Endometrium (tissue), 2 donors: ENCODE results near the gene SLC9A1.

ENCODE experiments used
- FAIRE-seq: peaks from 2 replicates; lab custom pipeline; 2012; peaks lifted over from hg19 to GRCh38; lab: Jason Lieb, UNC
- donor health status: control.
- donor health status: control.

SLC9A1 gene

DNA sequence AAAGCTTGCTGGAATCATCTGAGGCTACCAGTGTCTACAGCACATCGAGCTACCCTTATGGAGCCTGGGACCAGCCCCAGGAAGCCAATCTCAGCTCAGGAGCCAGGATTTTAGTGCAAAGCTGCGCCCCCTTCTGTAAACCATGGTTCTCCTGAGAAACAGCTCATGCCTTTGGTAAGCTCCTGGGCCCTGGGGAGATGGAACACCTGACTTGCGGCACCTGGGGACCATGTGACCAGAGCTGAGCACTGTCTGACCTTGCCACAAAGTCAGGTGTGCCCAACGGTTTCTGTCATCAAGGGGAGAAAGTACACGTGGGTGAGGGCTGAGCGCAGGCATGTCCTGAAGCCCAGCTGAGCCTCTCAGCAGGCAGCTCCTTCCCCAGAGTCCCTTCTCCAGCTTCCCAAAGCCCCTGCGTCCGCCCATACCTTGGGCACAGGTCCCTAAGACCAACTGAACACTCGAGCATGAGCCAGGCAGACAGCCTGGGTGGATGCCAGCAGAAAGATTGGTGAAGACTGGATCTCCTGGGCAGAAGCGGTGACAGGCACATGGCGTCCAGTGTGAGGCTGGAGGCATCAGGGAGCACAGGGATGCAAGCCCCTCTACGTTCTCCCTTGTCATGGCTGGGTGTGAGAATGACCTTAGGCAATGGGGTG lies 84.4 kb downstream of the SLC9A1 start:
- no peak for FAIRE-seq

DNA sequence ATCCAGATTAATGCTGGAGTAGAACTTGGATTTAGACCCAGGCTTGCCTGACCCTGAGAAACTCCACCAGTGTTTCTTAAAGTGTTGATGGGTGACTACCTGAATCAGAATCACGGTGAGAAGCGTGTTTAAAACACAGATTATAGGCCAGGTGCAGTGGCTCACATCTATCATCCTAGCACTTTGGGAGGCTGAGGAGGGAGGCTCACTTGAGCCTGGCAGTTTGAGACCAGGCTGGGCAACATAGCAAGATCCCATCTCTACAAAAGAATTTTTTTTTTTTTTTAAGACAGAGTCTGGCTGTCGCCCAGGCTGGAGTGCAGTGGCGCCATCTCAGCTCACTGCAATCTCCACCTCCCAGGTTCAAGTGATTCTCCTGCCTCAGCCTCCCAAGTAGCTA lies 86.0 kb downstream of the SLC9A1 start:
- no peak for FAIRE-seq

DNA sequence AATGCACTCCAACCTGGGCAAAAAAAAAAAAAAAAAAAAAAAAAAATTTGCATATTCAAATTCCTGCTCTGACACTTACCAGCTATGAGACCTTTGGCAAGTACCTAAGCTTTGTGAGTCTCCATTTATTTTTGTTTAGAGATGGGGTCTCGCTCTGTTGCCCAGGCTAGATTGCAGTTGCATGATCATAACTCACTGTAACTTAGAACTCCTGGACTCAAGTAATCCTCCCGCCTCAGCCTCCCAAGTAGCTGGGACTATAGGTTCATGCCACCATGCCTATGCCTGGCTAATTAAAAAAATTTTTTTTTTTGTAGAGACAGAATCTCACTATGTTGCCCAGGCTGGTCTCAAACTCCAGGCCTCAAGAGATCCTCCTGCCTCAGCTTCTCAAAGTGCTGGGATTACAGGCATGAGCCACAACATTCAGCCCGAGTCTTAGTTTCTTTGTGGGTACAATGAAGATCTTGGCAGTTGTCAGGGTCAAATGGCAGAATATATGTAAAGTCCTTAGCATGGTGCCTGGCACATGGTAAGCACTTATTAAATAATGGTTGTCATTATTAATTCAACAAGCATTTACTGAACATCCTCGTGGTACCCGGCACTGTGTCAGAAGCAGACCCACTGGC lies 88.8 kb downstream of the SLC9A1 start:
- FAIRE-seq, result no peak

DNA sequence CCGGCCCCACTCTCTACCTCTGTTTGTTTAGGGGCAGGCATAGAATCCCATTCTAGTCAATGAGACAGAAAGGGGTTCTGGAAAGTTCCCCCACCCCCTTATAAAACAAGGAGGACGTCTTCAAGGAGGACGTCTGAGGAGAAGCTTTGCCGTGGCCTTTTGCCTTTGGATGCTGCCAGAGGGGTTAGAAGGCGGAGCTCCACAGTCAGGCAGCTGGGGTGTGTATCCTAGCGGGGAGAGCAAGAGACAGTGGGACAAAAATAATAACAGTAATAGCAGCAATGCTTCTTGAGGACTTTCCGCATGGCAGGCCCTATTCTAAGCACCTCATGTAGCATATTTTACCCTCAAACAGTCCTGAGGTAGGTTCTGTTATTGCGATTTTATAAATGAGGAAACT lies 94.0 kb downstream of the SLC9A1 start:
- no peak for FAIRE-seq

DNA sequence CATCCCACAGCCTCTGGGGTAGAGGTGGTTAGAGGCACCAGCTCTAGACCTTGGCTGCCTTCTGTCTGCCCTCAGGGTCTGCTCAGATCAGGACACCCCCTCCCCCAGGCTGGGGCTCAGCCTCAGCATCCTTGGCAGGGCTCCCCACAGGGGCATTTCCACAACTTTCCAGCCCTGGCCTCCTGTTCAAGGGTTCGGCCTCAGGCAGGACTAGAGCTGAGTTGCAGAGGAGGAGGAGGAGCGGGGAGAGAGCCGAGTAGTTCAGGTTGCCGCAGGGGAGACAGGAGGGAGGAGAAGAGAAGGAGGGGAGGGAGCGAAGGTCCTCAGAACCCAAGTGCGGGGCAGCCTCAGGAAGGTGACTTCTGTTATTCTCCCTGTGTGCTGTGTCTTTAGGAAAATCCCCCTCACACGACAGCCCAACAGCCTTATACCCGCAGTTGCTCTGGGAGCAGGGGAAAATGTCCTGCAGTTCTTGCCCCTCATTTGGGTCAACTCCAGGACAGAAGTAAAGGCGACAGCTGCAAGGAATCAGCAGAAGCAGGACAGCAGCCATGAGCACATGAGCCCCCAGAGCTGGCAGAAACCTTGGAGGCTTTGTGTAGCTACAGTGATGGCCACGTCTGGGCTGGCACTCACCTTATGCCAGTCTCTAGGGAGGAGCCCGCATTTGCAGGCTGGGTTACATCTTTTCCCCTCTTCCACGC lies 95.8 kb downstream of the SLC9A1 start:
- FAIRE-seq, result no peak

DNA sequence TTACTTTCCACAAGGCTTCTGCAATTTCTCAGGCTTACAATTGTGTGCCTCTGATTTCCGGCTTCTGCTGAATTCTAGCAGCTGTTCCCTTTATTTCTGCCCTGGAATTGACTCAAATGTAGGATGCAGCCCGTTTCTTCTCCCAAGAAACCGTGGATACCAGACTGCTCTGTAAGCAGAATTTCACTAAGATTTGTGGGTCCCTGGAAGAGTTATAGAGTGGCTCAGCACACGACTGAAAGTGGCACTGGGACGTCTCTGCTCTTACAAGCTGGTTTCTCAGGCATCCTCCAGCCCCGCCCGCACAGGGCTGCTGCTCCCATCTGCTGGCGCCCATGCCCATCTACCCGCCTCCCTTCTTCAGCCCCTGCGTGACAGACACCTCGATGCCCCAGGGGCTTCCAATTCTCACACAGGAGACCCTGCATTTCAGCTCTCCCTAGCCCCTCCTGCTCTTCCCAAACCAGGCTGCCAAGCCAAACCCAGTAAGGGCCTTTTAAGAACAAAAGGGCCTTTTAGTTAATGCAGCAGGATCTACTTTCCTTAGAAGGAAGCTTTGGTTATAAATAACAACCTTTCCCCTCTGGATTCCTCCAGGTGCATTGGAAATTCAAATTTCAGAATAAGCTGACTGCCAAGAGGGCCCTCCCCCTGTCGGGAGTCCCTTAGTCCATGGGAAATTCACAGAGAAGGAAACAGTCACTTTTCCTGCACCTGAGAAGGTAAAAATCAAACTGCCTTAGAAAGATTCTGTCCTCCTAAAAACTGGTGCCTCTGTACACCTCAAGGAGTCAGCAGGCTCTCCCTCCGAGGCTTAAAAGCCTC lies 96.9 kb downstream of the SLC9A1 start:
- FAIRE-seq, result no peak

DNA sequence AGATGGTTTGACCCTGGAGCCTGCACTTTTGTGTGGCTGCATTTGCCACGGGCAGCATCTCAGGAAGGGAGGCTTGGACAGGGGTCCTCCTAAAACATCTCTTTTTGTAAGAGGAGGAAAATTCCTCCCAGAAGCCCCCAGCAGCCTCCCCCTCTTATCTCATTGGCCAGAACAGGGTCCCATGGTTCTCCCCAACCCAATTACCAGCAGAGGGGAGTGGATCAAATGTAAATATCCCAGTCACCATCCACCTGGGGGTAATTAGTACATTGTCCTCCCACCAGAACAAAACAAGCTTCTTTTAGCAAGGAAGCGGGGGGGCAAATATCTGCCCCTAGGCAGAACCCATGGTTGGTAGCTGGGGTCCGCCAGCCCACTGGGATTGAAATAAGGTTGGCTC lies 97.5 kb downstream of the SLC9A1 start:
- no peak for FAIRE-seq

DNA sequence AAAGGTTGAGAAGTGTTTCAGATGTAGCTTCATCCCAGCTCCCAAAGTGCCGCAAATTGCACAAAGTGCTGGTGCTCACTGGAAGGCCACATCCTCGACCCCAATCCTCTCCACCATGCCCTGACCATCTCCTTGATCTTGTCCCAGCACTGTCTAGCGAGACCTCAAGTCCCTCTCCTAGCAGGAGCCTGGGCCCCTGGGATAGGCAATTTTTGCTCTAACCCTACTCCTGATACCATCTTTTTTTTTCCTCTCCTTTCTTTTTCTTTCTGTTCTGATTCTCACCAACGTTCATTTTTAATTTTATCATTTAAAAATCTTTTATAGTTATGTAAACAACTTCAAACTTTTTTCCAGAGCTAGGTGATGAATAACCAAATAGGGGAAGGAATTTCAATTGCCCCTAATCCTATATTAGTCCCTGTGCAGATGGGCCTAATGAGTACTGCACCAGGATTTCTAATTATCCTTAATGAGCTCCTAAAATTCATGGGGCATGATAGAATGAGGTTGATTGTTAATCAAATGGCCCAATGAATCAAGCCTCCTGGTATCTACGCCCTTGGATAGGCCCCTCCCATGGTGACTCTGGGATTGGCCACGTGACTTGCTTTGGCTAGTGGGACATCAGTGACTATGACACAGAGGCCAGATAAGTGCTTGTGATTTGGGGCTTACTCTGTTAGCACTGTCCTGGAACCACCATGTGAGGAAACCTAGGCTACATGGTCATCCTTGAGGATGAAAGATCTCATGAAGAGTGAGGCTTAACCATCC lies 100.8 kb downstream of the SLC9A1 start:
- no peak for FAIRE-seq

DNA sequence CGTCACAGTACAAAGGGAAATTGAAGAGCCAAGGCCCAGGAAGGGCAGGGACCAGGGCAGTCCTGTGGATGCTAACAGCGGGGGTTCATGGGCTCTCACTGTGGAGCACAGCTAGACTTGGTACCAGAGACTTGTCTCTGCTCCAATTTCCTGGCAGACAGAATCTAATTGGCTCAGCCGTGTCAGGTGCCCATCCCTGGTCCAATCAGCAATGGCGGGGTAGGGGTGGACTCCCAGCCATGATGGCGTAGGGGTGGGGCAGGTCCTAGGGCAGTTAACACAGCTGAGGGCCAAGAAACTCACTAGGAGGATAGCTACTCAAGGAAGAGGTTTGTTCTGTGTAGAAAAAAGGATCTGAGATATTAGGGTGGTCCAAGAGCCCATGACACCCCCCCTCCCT lies 102.4 kb downstream of the SLC9A1 start:
- FAIRE-seq, result no peak

DNA sequence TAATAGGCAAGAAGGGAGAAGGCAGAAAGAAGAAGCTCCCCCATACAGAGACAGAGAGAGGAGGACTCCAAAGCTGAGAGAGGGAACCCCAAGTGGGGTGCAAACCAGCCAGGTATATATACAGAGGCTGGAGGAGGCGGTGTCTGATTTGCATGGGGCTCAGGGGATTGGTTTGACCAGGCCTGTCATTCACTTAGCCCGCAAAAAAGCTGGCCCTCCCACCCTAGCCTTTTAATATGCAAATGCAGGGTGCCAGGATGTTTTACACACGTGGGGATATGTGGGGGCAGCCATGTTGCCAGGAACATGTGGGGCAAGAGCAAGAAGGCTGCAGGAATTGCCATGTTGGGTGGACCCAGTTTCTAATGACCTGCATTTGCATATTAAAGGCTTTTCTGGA lies 105.3 kb downstream of the SLC9A1 start:
- no peak for FAIRE-seq

DNA sequence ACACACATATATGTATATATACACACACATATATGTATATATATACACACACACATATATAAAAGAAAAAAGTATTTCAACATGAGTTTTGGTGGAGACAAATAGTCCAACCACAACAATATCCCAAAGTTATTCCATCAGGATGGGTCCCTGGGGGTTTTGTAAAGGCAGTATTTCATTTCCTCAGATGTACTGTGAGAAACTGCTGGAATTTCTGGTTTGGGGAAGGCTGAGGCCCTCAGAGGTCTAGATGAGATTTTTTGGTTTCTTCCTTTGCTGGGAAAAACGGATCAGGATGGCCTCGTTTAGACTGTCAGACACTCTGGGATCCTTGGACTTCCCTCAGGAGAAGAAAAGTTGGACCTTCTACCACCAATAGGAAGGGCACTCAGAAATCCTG lies 105.8 kb downstream of the SLC9A1 start:
- no peak for FAIRE-seq
